Testis (tissue), 3 donors: ENCODE data around the gene FSHB. TPM values are rescaled to one million over a fixed set of nuclear protein-coding genes. Genes with fewer than 3 reads are reported as not detected.

Experiments
- DNase-seq: peaks from one replicate; pipeline ENCODE4 v3.0.0-alpha.2; 2019
- H3K27ac ChIP-seq, 2 donors: fragments of 200-600 bp; sonication (generic); one replicate each; pipeline ENCODE4 v1.5.1; 2019
- H3K27me3 ChIP-seq: fragments of 200-600 bp; sonication (generic); one replicate; pipeline ENCODE4 v1.5.1; 2019
- H3K36me3 ChIP-seq: fragments of 200-600 bp; sonication (generic); one replicate; pipeline ENCODE4 v1.5.1; 2017; ENCODE audit warnings: low read depth; ENCODE audit errors: missing control alignments
- H3K4me1 ChIP-seq: fragments of 200-600 bp; sonication (generic); one replicate; pipeline ENCODE4 v1.5.1; 2019
- H3K4me3 ChIP-seq, 2 donors: fragments of 200-600 bp; sonication (generic); one replicate each; pipeline ENCODE4 v1.5.1; 2017 to 2019
- H3K9me3 ChIP-seq: fragments of 200-600 bp; sonication (generic); one replicate; pipeline ENCODE4 v1.5.1; 2017
- CTCF ChIP-seq, 3 experiments: fragments of 450-650 bp in 2 of 3; fragments of 200-600 bp in 1 of 3; sonication (generic) in 1 of 3; IDR thresholded peaks; one replicate each; pipeline ENCODE4 v1.5.1; 2016 to 2019; ENCODE audit warnings: antibody characterized with exemption in 3 of 3, mild to moderate bottlenecking in 2 of 3, moderate library complexity in 1 of 3
- POLR2A ChIP-seq: fragments of 450-650 bp; IDR thresholded peaks from one replicate; pipeline ENCODE4 v1.6.1; 2017; ENCODE audit warnings: antibody characterized with exemption, mild to moderate bottlenecking, moderate library complexity
- WGBS, 2 donors: methylation state at CpG; one replicate each; pipeline ENCODE4 v1.1.5; 2018; 5-methylcytosine and 5-hydroxymethylcytosine counted together
- intact Hi-C: fragments of 100-400 bp; cut with DNase I; formaldehyde crosslinking; loops from one replicate; pipeline ENCODE4 v1.15.1; 2023; ENCODE audit warnings: low total_unique reads
- polyA plus RNA-seq: library from polyadenylated mRNA; stranded (reverse); fragments of 350-450 nt; fragmentation: Illumina TruSeq; extraction: RNeasy Lipid Tissue Mini Kit (QIAGEN cat#74804); gene quantifications from one replicate; pipeline ENCODE4 v1.2.3, GENCODE V29; 2014; ENCODE audit warnings: low read depth, low replicate concordance; ENCODE audit not compliant: insufficient read depth
- total RNA-seq, 2 donors: library from RNA; depleted of rRNA; stranded (reverse); fragments of >200 nt; gene quantifications; one replicate each; pipeline ENCODE4 v1.2.3, GENCODE V29; 2016

The FSHB gene
- total and polyA plus RNA-seq, 3 donors from 2014 or later, result not detected

- TF ChIP-seq POLR2A (no peak), CTCF (IDR thresholded peaks at IDR 0.05) (no peak)
- DNase-seq, result no peak
These were observed 12.5 kb upstream of the FSHB start for GRCh38 chr11:30218278-30218677.

GRCh38 chr11:30225642-30226041 is 5.2 kb upstream of the FSHB start:
- Histone ChIP-seq H3K4me3 (no peak overlapping the region), H3K9me3 (no peaks in the 10 kb centered on the region), H3K27me3 (no peaks in the 10 kb centered on the region), H3K36me3 (no peaks in the 10 kb centered on the region), H3K4me1 (no peaks in the 10 kb centered on the region), H3K27ac (no peak overlapping the region)
- DNase-seq, result no peak
- TF ChIP-seq CTCF (IDR thresholded peaks at IDR 0.05) (no peak), POLR2A (no peak)
- intact Hi-C loops, result no loop called here

More at GRCh38 chr11:30218278-30218677, 12.5 kb upstream of the FSHB start:
- no peaks in the 10 kb centered on the region for H3K27me3 ChIP-seq
- intact Hi-C loops, result no loop called here
- 85 to 92% methylated on average over 4 of the region's 4 CpGs for WGBS, 2 donors
- no peaks in the 10 kb centered on the region for H3K36me3 ChIP-seq
- H3K4me3 ChIP-seq, result no peak overlapping the region
- H3K4me1 ChIP-seq, result no peaks in the 10 kb centered on the region
- no peaks in the 10 kb centered on the region for H3K9me3 ChIP-seq
- no peak overlapping the region for H3K27ac ChIP-seq

- DNase-seq, result no peak
- no peak for TF ChIP-seq POLR2A
- no peak for TF ChIP-seq CTCF (IDR thresholded peaks at IDR 0.05)
- intact Hi-C loops, result no loop called here
- Histone ChIP-seq H3K27ac (no peak overlapping the region), H3K27me3 (no peaks in the 10 kb centered on the region), H3K4me3 (no peak overlapping the region), H3K36me3 (no peaks in the 10 kb centered on the region), H3K9me3 (no peaks in the 10 kb centered on the region), H3K4me1 (no peaks in the 10 kb centered on the region)
- 93 to 95% methylated on average over 5 of the region's 5 CpGs for WGBS, 2 donors
These were observed 2.4 kb upstream of the FSHB start for GRCh38 chr11:30228323-30228884.

GRCh38 chr11:30239025-30239424 is 8.2 kb downstream of the FSHB start:
- H3K27me3 ChIP-seq, result no peaks in the 10 kb centered on the region
- TF ChIP-seq POLR2A (no peak), CTCF (IDR thresholded peaks at IDR 0.05) (no peak)
- no peak overlapping the region for H3K4me3 ChIP-seq
- H3K27ac ChIP-seq, result no peak overlapping the region
- H3K9me3 ChIP-seq, result no peaks in the 10 kb centered on the region
- no peak for DNase-seq
- H3K4me1 ChIP-seq, result no peaks in the 10 kb centered on the region
- 79 to 87% methylated on average over 2 of the region's 2 CpGs for WGBS, 2 donors
- H3K36me3 ChIP-seq, result no peaks in the 10 kb centered on the region
- intact Hi-C loops, result no loop called here

GRCh38 chr11:30244265-30244664 is 13.5 kb downstream of the FSHB start:
- H3K27me3 ChIP-seq, result no peaks in the 10 kb centered on the region
- H3K4me3 ChIP-seq, result no peak overlapping the region
- H3K36me3 ChIP-seq, result no peaks in the 10 kb centered on the region
- DNase-seq, result no peak
- H3K27ac ChIP-seq, result no peak overlapping the region
- no peaks in the 10 kb centered on the region for H3K9me3 ChIP-seq
- intact Hi-C loops, result no loop called here
- 50 to 75% methylated on average over 1 of the region's 1 CpG for WGBS, 2 donors
- TF ChIP-seq CTCF (IDR thresholded peaks at IDR 0.05) (no peak), POLR2A (no peak)
- no peaks in the 10 kb centered on the region for H3K4me1 ChIP-seq
